NB4 (cell line): Measurements from ENCODE around the gene SH3PXD2B.

ENCODE experiments used
- CTCF ChIP-seq: IDR thresholded peaks from one replicate; pipeline ENCODE4 v1.5.1; 2012; ENCODE audit warnings: low read depth, low read length
- MYC ChIP-seq: IDR thresholded peaks from 2 replicates; pipeline ENCODE4 v1.6.1; 2011; ENCODE audit warnings: low read depth, low read length
- POLR2A ChIP-seq: IDR thresholded peaks from 2 replicates; pipeline ENCODE4 v1.6.1; 2011; ENCODE audit warnings: mild to moderate bottlenecking; ENCODE audit not compliant: insufficient read length; ENCODE audit errors: extremely low read depth
- TF ChIP-seq, protein P1 (sequence below): IDR thresholded peaks from 2 replicates; pipeline ENCODE4 v1.6.1; 2011; ENCODE audit warnings: low read depth, low read length

GRCh38 chr5:172415362-172416275, 38.7 kb downstream of the SH3PXD2B start:
- TF ChIP-seq CTCF (no peak), POLR2A (no peak), MYC (no peak)
- TF ChIP-seq, protein P1, sequence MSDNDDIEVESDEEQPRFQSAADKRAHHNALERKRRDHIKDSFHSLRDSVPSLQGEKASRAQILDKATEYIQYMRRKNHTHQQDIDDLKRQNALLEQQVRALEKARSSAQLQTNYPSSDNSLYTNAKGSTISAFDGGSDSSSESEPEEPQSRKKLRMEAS: no peak
